H9 (cell line): ENCODE measurements around the gene PDE4B. TPM values are rescaled to one million over a fixed set of nuclear protein-coding genes. Genes with fewer than 3 reads are reported as not detected.

ENCODE experiments used
- DNase-seq: peaks from one replicate; pipeline ENCODE4 v3.0.0-alpha.2; 2017
- H2AFZ ChIP-seq: one replicate; pipeline ENCODE4 v1.6.1; 2013; ENCODE audit warnings: mild to moderate bottlenecking, low read length, control low read depth, moderate library complexity
- H2AK5ac ChIP-seq: 2 replicates; pipeline ENCODE4 v1.6.1; 2013; ENCODE audit warnings: low read length, control low read depth, mixed read lengths; ENCODE audit not compliant: insufficient read length
- H2BK120ac ChIP-seq: one replicate; pipeline ENCODE4 v1.6.1; 2013; ENCODE audit warnings: low read depth, mild to moderate bottlenecking, low read length, control low read depth, inconsistent platforms; ENCODE audit not compliant: poor library complexity, severe bottlenecking
- H2BK12ac ChIP-seq: 2 replicates; pipeline ENCODE4 v1.6.1; 2013; ENCODE audit warnings: low read length, control low read depth, mixed read lengths, low read depth; ENCODE audit not compliant: insufficient read length
- H2BK15ac ChIP-seq: 2 replicates; pipeline ENCODE4 v1.6.1; 2013; ENCODE audit warnings: low read depth, low read length, control low read depth
- H2BK20ac ChIP-seq: one replicate; pipeline ENCODE4 v1.6.1; 2013; ENCODE audit warnings: low read depth, mild to moderate bottlenecking, low read length, control low read depth, inconsistent platforms; ENCODE audit not compliant: poor library complexity, severe bottlenecking
- H2BK5ac ChIP-seq: 2 replicates; pipeline ENCODE4 v1.6.1; 2013; ENCODE audit warnings: low read length, control low read depth, mixed read lengths; ENCODE audit not compliant: insufficient read length
- H3K14ac ChIP-seq: 2 replicates; pipeline ENCODE4 v1.6.1; 2013; ENCODE audit warnings: low read length, control low read depth; ENCODE audit not compliant: insufficient read depth
- H3K18ac ChIP-seq: 2 replicates; pipeline ENCODE4 v1.6.1; 2013; ENCODE audit warnings: low read depth, mild to moderate bottlenecking, mixed read lengths, low read length, control low read depth; ENCODE audit not compliant: insufficient read length
- H3K23ac ChIP-seq: 2 replicates; pipeline ENCODE4 v1.6.1; 2013; ENCODE audit warnings: low read length, control low read depth, mixed read lengths, low read depth; ENCODE audit not compliant: insufficient read length
- H3K23me2 ChIP-seq: 2 replicates; pipeline ENCODE4 v1.6.1; 2013; ENCODE audit warnings: low read depth, mild to moderate bottlenecking, mixed read lengths, low read length, control low read depth; ENCODE audit not compliant: insufficient read length, poor library complexity, severe bottlenecking
- H3K27ac ChIP-seq: 2 replicates; pipeline ENCODE4 v1.5.1; 2013; ENCODE audit warnings: low read length, control low read depth, mixed read lengths, low read depth; ENCODE audit not compliant: insufficient read length
- H3K27me3 ChIP-seq: 2 replicates; pipeline ENCODE4 v1.6.1; 2013; ENCODE audit warnings: low read length, control low read depth, inconsistent platforms; ENCODE audit not compliant: insufficient read depth
- H3K4ac ChIP-seq: 2 replicates; pipeline ENCODE4 v1.6.1; 2013; ENCODE audit warnings: low read depth, mild to moderate bottlenecking, control low read depth, inconsistent platforms, low read length, moderate library complexity
- H3K4me1 ChIP-seq: 2 replicates; pipeline ENCODE4 v1.6.1; 2013; ENCODE audit warnings: low read length, control low read depth, inconsistent platforms; ENCODE audit not compliant: insufficient read depth
- H3K4me2 ChIP-seq: 2 replicates; pipeline ENCODE4 v1.6.1; 2013; ENCODE audit warnings: low read length, control low read depth, mixed read lengths; ENCODE audit not compliant: insufficient read length, insufficient read depth
- H3K56ac ChIP-seq: 2 replicates; pipeline ENCODE4 v1.6.1; 2013; ENCODE audit warnings: low read depth, mild to moderate bottlenecking, mixed read lengths, low read length, control low read depth; ENCODE audit not compliant: insufficient read length
- H3K79me1 ChIP-seq: 2 replicates; pipeline ENCODE4 v1.6.1; 2013; ENCODE audit warnings: low read depth, mild to moderate bottlenecking, moderate library complexity, low read length, control low read depth, inconsistent platforms; ENCODE audit not compliant: insufficient read depth, poor library complexity, severe bottlenecking
- H3K79me2 ChIP-seq: 2 replicates; pipeline ENCODE4 v1.6.1; 2013; ENCODE audit warnings: low read length, control low read depth, inconsistent platforms; ENCODE audit not compliant: insufficient read depth
- H3K9ac ChIP-seq: 2 replicates; pipeline ENCODE4 v1.6.1; 2013; ENCODE audit warnings: low read length, control low read depth, mixed read lengths; ENCODE audit not compliant: insufficient read length; ENCODE audit errors: extremely low read depth
- H3K9me3 ChIP-seq: one replicate; pipeline ENCODE4 v1.6.1; 2013; ENCODE audit warnings: low read depth, low read length, inconsistent platforms; ENCODE audit not compliant: control insufficient read depth
- H3T11ph ChIP-seq: one replicate; pipeline ENCODE4 v1.6.1; 2013; ENCODE audit warnings: mild to moderate bottlenecking, low read length, control low read depth, inconsistent platforms
- H4K20me1 ChIP-seq: one replicate; pipeline ENCODE4 v1.6.1; 2013; ENCODE audit not compliant: control insufficient read depth, insufficient read length, insufficient read depth
- H4K5ac ChIP-seq: 2 replicates; pipeline ENCODE4 v1.6.1; 2013; ENCODE audit warnings: low read depth, mild to moderate bottlenecking, mixed read lengths, low read length, control low read depth; ENCODE audit not compliant: insufficient read length
- H4K8ac ChIP-seq: replicated peaks from 2 replicates; pipeline ENCODE4 v1.6.1; 2013; ENCODE audit warnings: low read length, control low read depth, mixed read lengths, low read depth; ENCODE audit not compliant: insufficient read length
- H4K91ac ChIP-seq: 2 replicates; pipeline ENCODE4 v1.6.1; 2013; ENCODE audit warnings: low read depth, mild to moderate bottlenecking, moderate library complexity, mixed read lengths, low read length, control low read depth; ENCODE audit not compliant: insufficient read length
- H3K27ac Mint-ChIP-seq, 3 experiments: 2 replicates in 2 of 3; 3 replicates in 1 of 3; pipeline ENCODE4 v1.8.0; 2020 to 2021; ENCODE audit warnings: mixed read lengths in 3 of 3, mild to moderate bottlenecking in 1 of 3, moderate library complexity in 1 of 3
- H3K27me3 Mint-ChIP-seq: 2 replicates; pipeline ENCODE4 v1.8.0; 2021; ENCODE audit warnings: low read depth, mild to moderate bottlenecking, moderate library complexity, mixed read lengths
- H3K36me3 Mint-ChIP-seq, 3 experiments: 2 replicates in 2 of 3; 3 replicates in 1 of 3; pipeline ENCODE4 v1.8.0; 2020 to 2021; ENCODE audit warnings: low read depth in 3 of 3, mixed read lengths in 3 of 3; ENCODE audit not compliant: insufficient read depth in 1 of 3
- H3K4me1 Mint-ChIP-seq, 2 experiments: 2 replicates each; pipeline ENCODE4 v1.8.0; 2020; ENCODE audit warnings: mixed read lengths in 2 of 2
- H3K4me3 Mint-ChIP-seq, 2 experiments: 2 replicates in 1 of 2; 3 replicates in 1 of 2; pipeline ENCODE4 v1.8.0; 2020 to 2021; ENCODE audit warnings: mild to moderate bottlenecking in 2 of 2, mixed read lengths in 2 of 2, moderate library complexity in 1 of 2
- H3K9me3 Mint-ChIP-seq, 2 experiments: 2 replicates in 1 of 2; 3 replicates in 1 of 2; pipeline ENCODE4 v1.8.0; 2020; ENCODE audit warnings: mild to moderate bottlenecking in 2 of 2, mixed read lengths in 2 of 2, moderate library complexity in 1 of 2
- WGBS: extraction: QIAGEN DNeasy Blood & Tissue Kit; methylation state at CpG from one replicate; pipeline ENCODE4 v1.1.7; 2013; ENCODE audit warnings: missing lambda C conversion rate, low lambda C conversion rate, mixed read lengths; ENCODE audit not compliant: insufficient read length; ENCODE audit errors: extremely low coverage; 5-methylcytosine and 5-hydroxymethylcytosine counted together
- total RNA-seq: library from RNA; stranded (reverse); gene quantifications from 2 replicates; pipeline ENCODE4 v1.2.1, GENCODE V29; 2021
- TF ChIP-seq, protein P1 (sequence below): fragments of 200-600 bp; sonication (generic); conservative IDR thresholded peaks from 3 replicates; pipeline ENCODE4 v1.8.0; 2021; ENCODE audit warnings: antibody characterized with exemption, mild to moderate bottlenecking

The PDE4B gene
- total RNA-seq, 1 experiment from 2014 or later = 19.8 TPM

DNA sequence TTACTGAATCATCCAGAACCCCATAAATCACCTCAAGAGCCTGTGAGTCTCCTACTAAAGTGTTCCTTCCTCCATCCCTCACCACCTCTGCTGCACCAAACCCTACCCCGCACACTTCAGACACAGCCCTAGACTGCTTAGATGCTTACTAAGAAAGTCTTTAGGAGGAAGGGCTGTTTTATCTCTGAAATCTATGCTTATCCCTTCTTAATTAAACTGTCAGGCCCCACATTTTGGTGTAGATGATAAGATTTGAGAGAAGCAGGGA is 524.5 kb downstream of the PDE4B start:
- Histone ChIP-seq H2BK20ac (no peak overlapping the region), H4K91ac (no peak overlapping the region), H2AK5ac (no peak overlapping the region), H4K8ac (no peak overlapping the region), H2BK120ac (no peak overlapping the region), H3K56ac (no peak overlapping the region), H3K14ac (no peak overlapping the region), H3K9me3 (no peaks in the 10 kb centered on the region), H4K20me1 (no peaks in the 10 kb centered on the region), H3K18ac (no peak overlapping the region), H3K23me2 (no peaks in the 10 kb centered on the region), H2BK12ac (no peak overlapping the region), H3K27ac (no peak overlapping the region), H3K9ac (no peak overlapping the region), H3K23ac (no peak overlapping the region), H3T11ph (no peak overlapping the region), H2BK15ac (no peak overlapping the region), H4K5ac (no peak overlapping the region), H3K4me2 (no peak overlapping the region), H2BK5ac (no peak overlapping the region), H3K4ac (no peak overlapping the region), H3K27me3 (no peaks in the 10 kb centered on the region), H2AFZ (no peak overlapping the region), H3K79me2 (no peaks in the 10 kb centered on the region), H3K79me1 (no peaks in the 10 kb centered on the region), H3K4me1 (no peaks in the 10 kb centered on the region)
- H3K4me3 Mint-ChIP-seq = no peak overlapping the region
- no peaks in the 10 kb centered on the region for H3K36me3 Mint-ChIP-seq
- 0 out of 4 replicates have a peak, but pooled peaks cover 0 to 2% of the 10 kb centered on the region in 2 experiments for H3K4me1 Mint-ChIP-seq
- no peak for DNase-seq
- TF ChIP-seq, protein P1, sequence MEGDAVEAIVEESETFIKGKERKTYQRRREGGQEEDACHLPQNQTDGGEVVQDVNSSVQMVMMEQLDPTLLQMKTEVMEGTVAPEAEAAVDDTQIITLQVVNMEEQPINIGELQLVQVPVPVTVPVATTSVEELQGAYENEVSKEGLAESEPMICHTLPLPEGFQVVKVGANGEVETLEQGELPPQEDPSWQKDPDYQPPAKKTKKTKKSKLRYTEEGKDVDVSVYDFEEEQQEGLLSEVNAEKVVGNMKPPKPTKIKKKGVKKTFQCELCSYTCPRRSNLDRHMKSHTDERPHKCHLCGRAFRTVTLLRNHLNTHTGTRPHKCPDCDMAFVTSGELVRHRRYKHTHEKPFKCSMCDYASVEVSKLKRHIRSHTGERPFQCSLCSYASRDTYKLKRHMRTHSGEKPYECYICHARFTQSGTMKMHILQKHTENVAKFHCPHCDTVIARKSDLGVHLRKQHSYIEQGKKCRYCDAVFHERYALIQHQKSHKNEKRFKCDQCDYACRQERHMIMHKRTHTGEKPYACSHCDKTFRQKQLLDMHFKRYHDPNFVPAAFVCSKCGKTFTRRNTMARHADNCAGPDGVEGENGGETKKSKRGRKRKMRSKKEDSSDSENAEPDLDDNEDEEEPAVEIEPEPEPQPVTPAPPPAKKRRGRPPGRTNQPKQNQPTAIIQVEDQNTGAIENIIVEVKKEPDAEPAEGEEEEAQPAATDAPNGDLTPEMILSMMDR = no peak
- H3K27ac Mint-ChIP-seq = no peak overlapping the region; a peak in 1 of 7 replicates
- WGBS = no CpG with 5 or more reads among the region's 1 CpG
- no peaks in the 10 kb centered on the region for H3K27me3 Mint-ChIP-seq
- H3K9me3 Mint-ChIP-seq = no peaks in the 10 kb centered on the region; a peak in 1 of 5 replicates
